PFSK-1 (cell line): ENCODE results near the gene GRIP1.

Source experiments
- POLR2AphosphoS5 ChIP-seq: IDR thresholded peaks from 2 replicates; pipeline ENCODE4 v1.6.1; 2012; ENCODE audit warnings: low read depth, mild to moderate bottlenecking, control low read depth, low read length, moderate library complexity
- TF ChIP-seq, protein P1 (sequence below), 2 experiments: IDR thresholded peaks; 2 replicates each; pipeline versions ENCODE4 v1.6.1 to v1.8.0; 2011 to 2012; ENCODE audit warnings: low read depth in 2 of 2, low read length in 2 of 2, control low read depth in 1 of 2, inconsistent platforms in 1 of 2, mild to moderate bottlenecking in 1 of 2, moderate library complexity in 1 of 2; ENCODE audit not compliant: insufficient read depth in 1 of 2

DNA sequence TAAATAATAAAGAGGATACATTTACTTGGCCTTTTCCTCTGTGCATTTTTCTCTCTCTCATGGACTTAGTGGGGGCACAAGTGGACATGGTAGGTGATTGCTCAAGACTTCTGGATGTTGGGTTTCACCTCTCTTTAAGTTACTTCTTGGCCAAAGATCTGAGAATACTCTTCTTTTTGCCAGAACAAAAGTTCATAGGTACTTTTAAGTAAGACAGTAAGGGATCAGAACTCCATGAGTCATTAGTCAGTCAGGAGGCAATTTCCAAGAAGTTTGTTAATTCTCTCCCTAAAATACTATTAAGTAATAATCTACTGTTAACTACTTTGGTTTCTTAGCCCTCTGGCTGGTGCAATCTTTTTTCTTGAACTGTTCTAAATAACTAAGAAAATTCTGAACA lies 84.2 kb downstream of the GRIP1 start:
- no peak for TF ChIP-seq POLR2AphosphoS5
- TF ChIP-seq, protein P1, sequence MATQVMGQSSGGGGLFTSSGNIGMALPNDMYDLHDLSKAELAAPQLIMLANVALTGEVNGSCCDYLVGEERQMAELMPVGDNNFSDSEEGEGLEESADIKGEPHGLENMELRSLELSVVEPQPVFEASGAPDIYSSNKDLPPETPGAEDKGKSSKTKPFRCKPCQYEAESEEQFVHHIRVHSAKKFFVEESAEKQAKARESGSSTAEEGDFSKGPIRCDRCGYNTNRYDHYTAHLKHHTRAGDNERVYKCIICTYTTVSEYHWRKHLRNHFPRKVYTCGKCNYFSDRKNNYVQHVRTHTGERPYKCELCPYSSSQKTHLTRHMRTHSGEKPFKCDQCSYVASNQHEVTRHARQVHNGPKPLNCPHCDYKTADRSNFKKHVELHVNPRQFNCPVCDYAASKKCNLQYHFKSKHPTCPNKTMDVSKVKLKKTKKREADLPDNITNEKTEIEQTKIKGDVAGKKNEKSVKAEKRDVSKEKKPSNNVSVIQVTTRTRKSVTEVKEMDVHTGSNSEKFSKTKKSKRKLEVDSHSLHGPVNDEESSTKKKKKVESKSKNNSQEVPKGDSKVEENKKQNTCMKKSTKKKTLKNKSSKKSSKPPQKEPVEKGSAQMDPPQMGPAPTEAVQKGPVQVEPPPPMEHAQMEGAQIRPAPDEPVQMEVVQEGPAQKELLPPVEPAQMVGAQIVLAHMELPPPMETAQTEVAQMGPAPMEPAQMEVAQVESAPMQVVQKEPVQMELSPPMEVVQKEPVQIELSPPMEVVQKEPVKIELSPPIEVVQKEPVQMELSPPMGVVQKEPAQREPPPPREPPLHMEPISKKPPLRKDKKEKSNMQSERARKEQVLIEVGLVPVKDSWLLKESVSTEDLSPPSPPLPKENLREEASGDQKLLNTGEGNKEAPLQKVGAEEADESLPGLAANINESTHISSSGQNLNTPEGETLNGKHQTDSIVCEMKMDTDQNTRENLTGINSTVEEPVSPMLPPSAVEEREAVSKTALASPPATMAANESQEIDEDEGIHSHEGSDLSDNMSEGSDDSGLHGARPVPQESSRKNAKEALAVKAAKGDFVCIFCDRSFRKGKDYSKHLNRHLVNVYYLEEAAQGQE (IDR thresholded peaks at IDR 0.05; ENCODE audit: insufficient read depth in 1 of 2, low read depth in 2 of 2, low read length in 2 of 2), result no peak
